GM18498 (cell line): Measurements from ENCODE around the gene MYH11.

Experiments used
- ATAC-seq: cut with Tn5 transposase; IDR thresholded peaks from one replicate; pipeline ENCODE4 v1.9.1; 2021; ENCODE audit warnings: mild to moderate bottlenecking, moderate library complexity; ENCODE audit not compliant: unreplicated experiment

MYH11 gene

DNA sequence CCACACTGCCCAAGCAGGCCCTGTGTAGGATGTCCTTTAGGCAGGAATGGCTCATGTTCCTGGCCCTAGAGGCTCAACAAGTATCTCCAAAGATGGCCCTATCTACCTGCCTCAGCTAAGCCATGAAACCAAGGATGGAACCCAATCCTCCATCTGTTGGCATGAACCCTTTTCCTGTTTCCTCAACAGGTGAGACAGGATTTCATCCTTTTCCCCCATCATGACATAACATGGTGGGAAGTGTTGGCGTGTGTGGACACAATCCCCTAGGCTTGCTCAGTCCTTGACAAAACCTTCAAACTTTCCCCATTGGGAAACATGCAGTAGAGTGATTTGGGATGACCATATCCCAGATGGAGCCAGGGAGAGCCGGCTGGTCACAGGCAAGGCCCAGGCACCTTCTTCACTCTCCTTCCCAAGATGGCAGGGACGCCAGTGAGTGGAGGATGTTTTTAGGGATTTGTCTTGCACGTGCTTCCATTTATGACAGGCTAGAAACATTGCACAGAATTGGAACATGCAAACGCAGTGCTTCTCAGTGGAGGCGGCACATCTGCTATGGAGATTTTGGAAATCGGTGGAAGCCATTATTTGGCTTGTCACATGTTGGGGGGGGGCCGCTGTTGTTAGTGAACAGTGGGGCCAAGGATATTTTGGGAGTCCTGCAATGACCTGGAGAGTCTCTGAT lies 77.0 kb downstream of the MYH11 start:
- no peak for ATAC-seq

- no peak for ATAC-seq
Measured at GRCh38 chr16:15778999-15779614, 77.7 kb downstream of the MYH11 start.

GRCh38 chr16:15778204-15778743 lies 78.6 kb downstream of the MYH11 start:
- ATAC-seq, result no peak

DNA sequence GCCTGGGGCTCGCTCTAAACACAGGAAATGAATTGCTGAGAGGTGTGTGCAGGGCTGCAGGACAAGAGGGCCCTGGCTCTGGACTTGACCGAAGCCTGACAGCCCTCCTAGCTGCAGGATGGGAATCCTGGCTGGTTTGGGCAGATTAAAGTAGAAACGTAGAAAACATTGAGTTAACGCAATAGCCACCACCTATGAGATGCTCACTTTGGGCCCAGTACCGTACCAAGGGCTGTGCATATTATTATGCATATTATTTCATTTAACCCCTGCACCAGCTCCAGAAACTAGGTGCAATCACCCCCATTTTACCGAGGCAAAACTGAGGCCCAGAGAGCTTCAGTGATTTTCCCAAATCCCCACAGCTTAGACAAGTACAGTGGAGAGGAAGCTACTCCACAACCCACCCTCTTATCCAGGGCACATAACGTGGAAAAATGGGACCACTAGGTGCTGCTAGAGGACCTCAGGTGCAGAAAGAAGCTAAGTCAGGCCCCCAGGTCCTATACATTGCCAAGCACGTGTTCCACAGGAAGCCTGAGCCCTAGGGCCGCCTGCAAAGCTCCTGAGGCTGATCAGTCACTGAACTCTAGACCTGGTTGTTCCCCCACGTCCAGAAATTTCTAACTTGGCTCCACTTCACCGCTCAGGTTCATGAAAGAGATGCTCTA lies 79.2 kb downstream of the MYH11 start:
- ATAC-seq, result no peak

DNA sequence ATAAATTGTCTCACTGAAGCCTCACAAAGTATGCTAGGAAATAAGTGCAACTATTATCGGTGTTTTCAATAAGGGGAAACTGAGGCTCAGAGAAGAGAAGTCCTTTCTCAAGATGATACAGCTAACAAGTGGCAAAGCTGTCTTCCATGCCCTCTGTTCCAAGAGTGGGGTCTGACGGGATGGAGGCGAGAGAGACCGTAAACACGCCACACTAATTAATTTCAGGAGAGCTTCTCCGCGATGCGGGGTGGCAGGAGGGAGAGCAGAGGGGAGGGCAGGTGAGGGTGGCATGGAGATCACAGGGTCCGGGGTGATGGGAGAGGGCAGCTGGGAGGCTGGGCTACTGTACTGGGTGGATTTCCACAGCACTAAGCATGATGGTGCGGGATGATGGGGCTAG lies 80.3 kb downstream of the MYH11 start:
- no peak for ATAC-seq

GRCh38 chr16:15775663-15776304 lies 81.0 kb downstream of the MYH11 start:
- no peak for ATAC-seq

- no peak for ATAC-seq
Measured at GRCh38 chr16:15775209-15775608, 81.6 kb downstream of the MYH11 start.

DNA sequence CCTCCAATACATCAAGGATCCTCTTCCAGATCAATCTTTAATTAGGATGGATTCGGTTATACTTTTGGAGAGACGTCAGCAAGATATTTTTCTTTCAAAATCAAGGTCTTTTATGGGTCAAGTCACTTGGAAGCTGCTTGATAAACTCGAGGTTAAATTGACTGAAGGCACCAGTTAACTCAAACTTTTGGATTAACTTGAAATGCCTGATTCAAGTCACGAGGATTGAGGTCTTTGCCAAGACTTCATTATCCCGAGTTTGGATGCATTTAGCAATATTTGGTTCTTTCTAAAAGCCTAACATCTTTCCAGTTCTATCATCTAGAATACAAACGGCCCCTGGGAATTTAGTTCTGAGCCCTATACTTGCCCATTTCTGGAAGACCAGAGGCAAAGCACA lies 82.9 kb downstream of the MYH11 start:
- no peak for ATAC-seq

DNA sequence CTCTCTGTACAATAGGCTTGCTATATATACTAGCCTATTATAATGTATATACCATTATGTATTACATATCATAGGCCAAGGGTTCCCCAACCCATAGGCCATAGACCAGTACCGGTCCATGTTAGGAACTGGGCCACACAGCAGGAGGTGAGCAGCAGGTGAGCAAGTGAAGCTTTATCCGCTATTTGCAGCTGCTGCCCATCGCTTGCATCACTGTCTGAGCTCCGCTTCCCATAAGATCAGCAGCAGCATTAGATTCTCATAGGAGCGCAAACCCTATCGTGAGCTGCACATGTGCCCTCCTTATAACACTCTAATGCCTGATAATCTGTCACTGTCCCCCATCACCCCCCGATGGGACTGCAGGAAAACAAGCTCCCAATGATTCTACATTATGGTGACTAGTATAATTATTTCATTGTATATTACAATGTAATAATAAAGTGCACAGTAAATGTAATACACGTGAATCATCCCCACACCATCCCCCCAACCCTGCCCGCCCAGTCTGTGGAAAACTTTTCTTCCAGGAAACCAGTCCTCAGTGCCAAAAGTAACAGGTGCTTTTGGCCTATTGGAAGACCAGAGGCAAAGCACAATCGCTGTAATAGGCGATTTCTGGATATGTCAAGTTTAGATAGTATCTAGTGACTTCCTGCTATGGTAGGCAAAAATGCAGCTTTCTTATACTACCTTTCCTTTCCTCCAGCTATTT lies 84.1 kb downstream of the MYH11 start:
- no peak for ATAC-seq

DNA sequence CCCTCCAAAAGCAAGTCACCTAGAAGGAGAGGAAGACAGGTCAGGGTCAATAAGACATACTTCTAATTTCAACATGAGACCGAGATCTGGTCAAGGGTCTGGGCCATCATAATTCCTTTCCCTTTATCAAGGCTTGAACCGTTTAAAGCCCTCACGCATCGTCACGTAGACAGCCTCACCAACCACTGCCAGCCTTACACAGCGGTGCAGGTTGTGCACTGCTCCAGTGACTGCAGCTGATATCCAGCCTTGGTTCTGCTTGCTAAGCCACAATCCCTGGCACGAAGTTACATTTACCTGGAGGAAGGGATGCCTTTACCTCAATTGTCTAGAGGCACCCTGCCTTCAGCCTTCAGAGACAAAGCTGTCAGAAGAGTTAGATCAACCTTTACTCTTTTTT lies 85.1 kb downstream of the MYH11 start:
- ATAC-seq, result no peak

- no peak for ATAC-seq
Measured at GRCh38 chr16:15770512-15770911, 86.3 kb downstream of the MYH11 start.

GRCh38 chr16:15770107-15770506 lies 86.7 kb downstream of the MYH11 start:
- no peak for ATAC-seq

DNA sequence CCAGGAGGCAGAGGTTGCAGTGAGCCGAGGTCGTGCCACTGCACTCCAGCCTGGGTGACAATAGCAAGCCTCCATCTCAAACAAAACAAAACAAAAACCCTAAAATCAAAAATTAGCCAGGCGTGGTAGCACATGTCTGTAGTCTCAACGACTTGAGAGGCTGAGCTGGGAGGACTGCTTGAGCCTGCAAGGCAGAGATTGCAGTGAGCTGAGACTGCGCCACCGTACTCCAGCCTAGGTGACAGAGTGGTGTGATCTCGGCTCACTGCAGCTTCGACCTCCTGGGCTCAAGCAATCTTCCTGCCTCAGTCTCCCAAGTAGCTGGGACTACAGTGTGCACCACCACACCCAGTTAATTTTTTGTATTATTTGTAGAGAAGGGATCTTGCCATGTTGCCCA lies 87.6 kb downstream of the MYH11 start:
- ATAC-seq, result no peak

GRCh38 chr16:15768201-15768600 lies 88.6 kb downstream of the MYH11 start:
- ATAC-seq, result no peak

GRCh38 chr16:15766918-15767317 lies 89.9 kb downstream of the MYH11 start:
- no peak for ATAC-seq

- peak; percentile 78 for ATAC-seq
Measured at GRCh38 chr16:15765880-15766279, 90.9 kb downstream of the MYH11 start.

GRCh38 chr16:15765116-15765515 lies 91.7 kb downstream of the MYH11 start:
- no peak for ATAC-seq

- no peak for ATAC-seq
Measured at GRCh38 chr16:15764112-15764511, 92.7 kb downstream of the MYH11 start.

DNA sequence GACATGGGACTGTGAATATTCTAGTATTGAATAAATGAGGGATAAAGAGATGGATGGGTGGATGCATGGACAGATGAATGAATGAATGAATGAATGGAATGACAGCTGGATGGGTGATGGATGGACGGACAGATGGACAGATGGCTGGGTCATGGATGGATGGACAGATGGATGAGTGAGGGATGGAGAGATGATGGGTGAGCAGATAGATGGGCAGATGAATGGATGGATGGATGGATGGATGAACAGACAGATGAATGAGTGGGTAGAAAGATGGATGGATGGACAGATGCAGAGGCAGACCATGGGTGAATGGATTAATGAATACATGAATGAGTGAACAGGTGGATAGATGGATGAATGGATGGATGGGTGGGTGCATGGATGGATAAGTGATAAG lies 96.7 kb downstream of the MYH11 start:
- ATAC-seq, result no peak

GRCh38 chr16:15759070-15759469 lies 97.8 kb downstream of the MYH11 start:
- no peak for ATAC-seq
